Activated CD8-positive, alpha-beta memory T cell treated with anti-CD3 and anti-CD28 coated beads for 36 hours (primary cell): ENCODE measurements around the gene TMEM222. TPM values are rescaled to one million over a fixed set of nuclear protein-coding genes. Genes with fewer than 3 reads are reported as not detected.
"Not testable (repeated sequence)": the region's sequence is repeated elsewhere in the genome, so short reads cannot be mapped to it uniquely, and the experiment has no call there.

Experiments
- CTCF ChIA-PET: fragments of 350-600 bp; sonication (Branson Sonifier 250); formaldehyde crosslinking; loops from one replicate; lab custom pipeline; 2021; ENCODE audit warnings: antibody characterized with exemption; lab: Charles Lee
- POLR2A ChIA-PET: fragments of 350-600 bp; sonication (Branson Sonifier 250); formaldehyde crosslinking; loops from one replicate; lab custom pipeline; 2021; ENCODE audit warnings: antibody characterized with exemption; lab: Charles Lee
- total RNA-seq, 2 experiments: library from RNA; stranded (reverse); gene quantifications; one replicate each; pipeline ENCODE4 v1.2.3, GENCODE V29; 2021

Gene TMEM222
- total RNA-seq, 2 experiments from 2014 or later = 45.5 to 47.3 TPM

GRCh38 chr1:27379564-27380122, 57.7 kb downstream of the TMEM222 start:
- ChIA-PET POLR2A (no interaction called here), CTCF (interaction anchor here (0.6 to 1.1 kb wide), 4 partner anchors 11 to 278 kb away, joined by 3 to 5 read pairs (median 3); partner anchors contain the start of gene MAP3K6)

- POLR2A ChIA-PET = no interaction called here
- CTCF ChIA-PET = no interaction called here
Observed at GRCh38 chr1:27380224-27380623, 58.3 kb downstream of the TMEM222 start.

- ChIA-PET CTCF (interaction anchor here (0.6 to 1.9 kb wide), 5 partner anchors 14 to 284 kb away, joined by 3 to 6 read pairs (median 4); no protein-coding TSS in a partner anchor), POLR2A (no interaction called here)
Observed at GRCh38 chr1:27380766-27381733, 59.1 kb downstream of the TMEM222 start.

- ChIA-PET POLR2A (no interaction called here), CTCF (interaction anchor here (0.6 to 3.8 kb wide), 8 partner anchors 13 to 285 kb away, joined by 3 to 16 read pairs (median 4); partner anchors contain the start of gene MAP3K6)
Observed at GRCh38 chr1:27381969-27382762, 60.2 kb downstream of the TMEM222 start.

- ChIA-PET POLR2A (no interaction called here), CTCF (interaction anchor here (1.0 to 3.8 kb wide), 2 partner anchors 26 to 50 kb away, joined by 4 to 16 read pairs; no protein-coding TSS in a partner anchor)
Observed at GRCh38 chr1:27383039-27383605, 61.2 kb downstream of the TMEM222 start, which contains the start of gene CD164L2. Gene CD164L2 (minus strand): TSS chr1:27383333. CDS start chr1:27383239, 94 bp downstream.

GRCh38 chr1:27383661-27384060, 61.7 kb downstream of the TMEM222 start:
- CTCF ChIA-PET = interaction anchor here (0.6 to 3.8 kb wide), 3 partner anchors 13 to 82 kb away, joined by 3 to 16 read pairs (median 3); no protein-coding TSS in a partner anchor
- POLR2A ChIA-PET = no interaction called here

- POLR2A ChIA-PET = not testable (repeated sequence)
- CTCF ChIA-PET = interaction anchor here (1.2 to 3.8 kb wide), 3 partner anchors 18 to 52 kb away, joined by 3 to 16 read pairs (median 3); partner anchors contain the start of gene MAP3K6
Observed at GRCh38 chr1:27384797-27385196, 62.8 kb downstream of the TMEM222 start.

Other genes with a start within 250 kb of the TMEM222 start
- gene SLC9A1, start 167.0 kb upstream of the TMEM222 start, total RNA-seq = 10 to 100 TPM; 23.9 to 24.2 TPM
- gene WDTC1, start 87.5 kb upstream of the TMEM222 start, total RNA-seq = 10 to 100 TPM; 19.1 to 20.1 TPM
- 10 to 100 TPM; 16.0 to 20.0 TPM for gene SYTL1, start 19.9 kb downstream of the TMEM222 start, total RNA-seq
- 1 to 10 TPM; 5.0 to 6.0 TPM for gene MAP3K6, start 44.8 kb downstream of the TMEM222 start, total RNA-seq
- gene FCN3, start 52.7 kb downstream of the TMEM222 start, total RNA-seq = not detected
- gene CD164L2, start 61.2 kb downstream of the TMEM222 start, total RNA-seq = not detected
- gene GPR3, start 70.5 kb downstream of the TMEM222 start, total RNA-seq = 1 to 10 TPM; 3.6 to 4.1 TPM
- gene WASF2, start 168.0 kb downstream of the TMEM222 start, total RNA-seq = 100 to 1,000 TPM; 106 to 110 TPM